SU-DHL-6 (cell line): ENCODE results near the gene ZNF74.

ENCODE experiments used
- H2AFZ ChIP-seq: fragments of 200-600 bp; sonication (generic); 2 replicates; pipeline ENCODE4 v1.6.1; 2014; ENCODE audit warnings: low read depth, mild to moderate bottlenecking, moderate library complexity, mixed read lengths, antibody characterized with exemption, low read length; ENCODE audit not compliant: severe bottlenecking
- H3F3A ChIP-seq: fragments of 200-600 bp; shearing (Covaris generic); 2 replicates; pipeline ENCODE4 v1.6.0; 2016; ENCODE audit warnings: antibody characterized with exemption, mild to moderate bottlenecking; ENCODE audit not compliant: insufficient read depth
- H3K27ac ChIP-seq: fragments of 200-600 bp; sonication (generic); 2 replicates; pipeline ENCODE4 v1.5.1; 2016; ENCODE audit warnings: low read depth, mild to moderate bottlenecking, low read length, moderate library complexity, mixed read lengths
- H3K27me3 ChIP-seq: fragments of 200-600 bp; sonication (generic), shearing (Covaris generic); 2 replicates; pipeline ENCODE4 v1.6.0; 2014; ENCODE audit warnings: mild to moderate bottlenecking, low read length
- H3K36me3 ChIP-seq: fragments of 200-600 bp; sonication (generic); 2 replicates; pipeline ENCODE4 v1.6.1; 2014; ENCODE audit warnings: mild to moderate bottlenecking, low read length, mixed read lengths
- H3K4me2 ChIP-seq: fragments of 300-600, 200-600 bp; shearing (Covaris generic), sonication (generic); 2 replicates; pipeline ENCODE4 v1.6.0; 2014; ENCODE audit warnings: low read length, low read depth, mild to moderate bottlenecking; ENCODE audit not compliant: poor library complexity, severe bottlenecking
- H3K4me3 ChIP-seq: fragments of 200-600 bp; sonication (generic); 2 replicates; pipeline ENCODE4 v1.5.1; 2014; ENCODE audit warnings: antibody characterized with exemption, low read length, mild to moderate bottlenecking, mixed read lengths; ENCODE audit not compliant: insufficient read depth, poor library complexity, severe bottlenecking
- H3K79me2 ChIP-seq: fragments of 200-600 bp; sonication (generic); 2 replicates; pipeline ENCODE4 v1.6.1; 2014; ENCODE audit warnings: mild to moderate bottlenecking, low read length, moderate library complexity; ENCODE audit not compliant: insufficient read depth
- H3K9ac ChIP-seq: fragments of 200-600 bp; sonication (generic); 2 replicates; pipeline ENCODE4 v1.7.0; 2014; ENCODE audit warnings: mild to moderate bottlenecking, low read length
- H3K9me2 ChIP-seq: fragments of 200-600 bp; sonication (generic); replicated peaks from 2 replicates; pipeline ENCODE4 v1.6.1; 2014; ENCODE audit warnings: low read length; ENCODE audit not compliant: insufficient read depth
- H3K9me3 ChIP-seq: fragments of 200-600 bp; sonication (generic); 2 replicates; pipeline ENCODE4 v1.6.1; 2014; ENCODE audit warnings: low read length, mixed read lengths; ENCODE audit not compliant: insufficient read depth
- H4K20me1 ChIP-seq: fragments of 200-600 bp; sonication (generic); 2 replicates; pipeline ENCODE4 v1.6.1; 2014; ENCODE audit warnings: low read depth, mild to moderate bottlenecking, antibody characterized with exemption, low read length, moderate library complexity, mixed read lengths
- CTCF ChIP-seq: fragments of 200-600 bp; sonication (generic); IDR thresholded peaks from one replicate; pipeline ENCODE4 v1.5.1; 2017; ENCODE audit warnings: antibody characterized with exemption, mild to moderate bottlenecking, low read length, moderate library complexity; ENCODE audit not compliant: insufficient read depth, poor library complexity, severe bottlenecking
- EZH2phosphoT487 ChIP-seq: fragments of 200-600 bp; sonication (generic), shearing (Covaris generic); conservative IDR thresholded peaks from 2 replicates; pipeline ENCODE4 v1.6.1; 2018; ENCODE audit warnings: mild to moderate bottlenecking, antibody characterized with exemption, low read length, moderate library complexity, mixed read lengths

The ZNF74 gene

GRCh38 chr22:20440637-20441591 lies 47.0 kb downstream of the ZNF74 start:
- Histone ChIP-seq H3K36me3 (no peaks in the 10 kb centered on the region), H3K9ac (no peak overlapping the region)
- TF ChIP-seq EZH2phosphoT487 (no peak), CTCF (no peak)

GRCh38 chr22:20441631-20442484 lies 47.9 kb downstream of the ZNF74 start:
- H3K4me2 ChIP-seq: no peak overlapping the region
- H3K27ac ChIP-seq: no peak overlapping the region
- no peaks in the 10 kb centered on the region for H3K27me3 ChIP-seq
- no peak overlapping the region for H3K9ac ChIP-seq
- H3K36me3 ChIP-seq: no peaks in the 10 kb centered on the region
- no peaks in the 10 kb centered on the region for H3F3A ChIP-seq
- no peak for TF ChIP-seq CTCF
- TF ChIP-seq EZH2phosphoT487: no peak
- H2AFZ ChIP-seq: no peak overlapping the region
- no peaks in the 10 kb centered on the region for H3K9me2 ChIP-seq
- no peaks in the 10 kb centered on the region for H4K20me1 ChIP-seq
- H3K9me3 ChIP-seq: no peaks in the 10 kb centered on the region
- H3K4me3 ChIP-seq: no peak overlapping the region
- no peaks in the 10 kb centered on the region for H3K79me2 ChIP-seq

More at GRCh38 chr22:20440637-20441591, 47.0 kb downstream of the ZNF74 start:
- H3K9me3 ChIP-seq: no peaks in the 10 kb centered on the region
- H3K27ac ChIP-seq: no peak overlapping the region
- H3K9me2 ChIP-seq: no peaks in the 10 kb centered on the region
- H3K79me2 ChIP-seq: no peaks in the 10 kb centered on the region
- H2AFZ ChIP-seq: no peak overlapping the region
- no peaks in the 10 kb centered on the region for H4K20me1 ChIP-seq
- H3F3A ChIP-seq: no peaks in the 10 kb centered on the region
- H3K4me3 ChIP-seq: no peak overlapping the region
- H3K27me3 ChIP-seq: no peaks in the 10 kb centered on the region
- H3K4me2 ChIP-seq: no peak overlapping the region

GRCh38 chr22:20442485-20443284 lies 48.7 kb downstream of the ZNF74 start:
- H3K4me2 ChIP-seq: no peak overlapping the region
- no peaks in the 10 kb centered on the region for H3K9me3 ChIP-seq
- H2AFZ ChIP-seq: no peak overlapping the region
- no peaks in the 10 kb centered on the region for H3K79me2 ChIP-seq
- no peak for TF ChIP-seq EZH2phosphoT487
- TF ChIP-seq CTCF: no peak
- H3K27me3 ChIP-seq: no peaks in the 10 kb centered on the region
- no peaks in the 10 kb centered on the region for H3F3A ChIP-seq
- no peak overlapping the region for H3K27ac ChIP-seq
- H3K9ac ChIP-seq: no peak overlapping the region
- H3K9me2 ChIP-seq: no peaks in the 10 kb centered on the region
- no peaks in the 10 kb centered on the region for H4K20me1 ChIP-seq
- no peak overlapping the region for H3K4me3 ChIP-seq
- H3K36me3 ChIP-seq: no peaks in the 10 kb centered on the region
